ENCODE measurements around the gene DLG1. TPM values are rescaled to one million over a fixed set of nuclear protein-coding genes. Genes with fewer than 3 reads are reported as not detected.
A peak's percentile ranks its signal among the peaks of the same experiment; 100 is the strongest.

Gene DLG1
- total and polyA plus RNA-seq, 5 donors, result 14.6 to 55.0 (median 53.0) TPM

GRCh38 chr3:197173620-197174019, 124.8 kb downstream of the DLG1 start:
- Histone ChIP-seq H3K4me1 (ENCODE audit: control insufficient read depth, insufficient read depth, low read length) (peaks cover 1% of the 10 kb centered on the region), H3K9me3 (ENCODE audit: control insufficient read depth, low read length) (no peaks in the 10 kb centered on the region), H3K27ac (ENCODE audit: low read length) (no peak overlapping the region), H3K4me3 (ENCODE audit: low read length) (no peak overlapping the region), H3K27me3 (ENCODE audit: control insufficient read depth, insufficient read depth) (no peaks in the 10 kb centered on the region)
- 97% methylated on average over 4 of the region's 4 CpGs for WGBS
- no peak for ATAC-seq
- no peak for DNase-seq
- intact Hi-C loops (cut with DNase I), result no loop called here

- no peaks in the 10 kb centered on the region for H3K9me3 ChIP-seq (ENCODE audit: control insufficient read depth, low read length)
- ATAC-seq (no peak), DNase-seq (no peak)
- intact Hi-C loops (cut with DNase I), result no loop called here
- H3K27ac ChIP-seq (ENCODE audit: low read length), result no peak overlapping the region
- H3K4me3 ChIP-seq (ENCODE audit: low read length), result no peak overlapping the region
- 62% methylated on average over 1 of the region's 1 CpG for WGBS
- H3K4me1 ChIP-seq (ENCODE audit: control insufficient read depth, insufficient read depth, low read length), result peaks cover 1% of the 10 kb centered on the region
- no peaks in the 10 kb centered on the region for H3K27me3 ChIP-seq (ENCODE audit: control insufficient read depth, insufficient read depth)
These were observed 126.8 kb downstream of the DLG1 start for GRCh38 chr3:197171481-197172067.

GRCh38 chr3:197169028-197169427, 129.4 kb downstream of the DLG1 start:
- no peak for ATAC-seq
- no peak for DNase-seq
- Histone ChIP-seq H3K9me3 (ENCODE audit: control insufficient read depth, low read length) (no peaks in the 10 kb centered on the region), H3K4me1 (ENCODE audit: control insufficient read depth, insufficient read depth, low read length) (peaks cover 1% of the 10 kb centered on the region), H3K4me3 (ENCODE audit: low read length) (no peak overlapping the region), H3K27me3 (ENCODE audit: control insufficient read depth, insufficient read depth) (no peaks in the 10 kb centered on the region), H3K27ac (ENCODE audit: low read length) (no peak overlapping the region)
- WGBS, result 96% methylated on average over 1 of the region's 1 CpG
- intact Hi-C loops (cut with DNase I), result no loop called here

GRCh38 chr3:197168606-197169005, 129.8 kb downstream of the DLG1 start:
- Histone ChIP-seq H3K4me1 (ENCODE audit: control insufficient read depth, insufficient read depth, low read length) (no peaks in the 10 kb centered on the region), H3K27me3 (ENCODE audit: control insufficient read depth, insufficient read depth) (no peaks in the 10 kb centered on the region), H3K27ac (ENCODE audit: low read length) (no peak overlapping the region), H3K4me3 (ENCODE audit: low read length) (no peak overlapping the region), H3K9me3 (ENCODE audit: control insufficient read depth, low read length) (no peaks in the 10 kb centered on the region)
- WGBS, result 57% methylated on average over 2 of the region's 2 CpGs
- ATAC-seq (no peak), DNase-seq (no peak)
- intact Hi-C loops (cut with DNase I), result no loop called here

- H3K27ac ChIP-seq (ENCODE audit: low read length), result no peak overlapping the region
- DNase-seq (no peak), ATAC-seq (no peak)
- H3K4me3 ChIP-seq (ENCODE audit: low read length), result no peak overlapping the region
- no peaks in the 10 kb centered on the region for H3K4me1 ChIP-seq (ENCODE audit: control insufficient read depth, insufficient read depth, low read length)
- intact Hi-C loops (cut with DNase I), result no loop called here
- 79% methylated on average over 4 of the region's 4 CpGs for WGBS
- H3K9me3 ChIP-seq (ENCODE audit: control insufficient read depth, low read length), result no peaks in the 10 kb centered on the region
- no peaks in the 10 kb centered on the region for H3K27me3 ChIP-seq (ENCODE audit: control insufficient read depth, insufficient read depth)
These were observed 130.3 kb downstream of the DLG1 start for GRCh38 chr3:197168063-197168462.

- DNase-seq (no peak), ATAC-seq (no peak)
- no peak overlapping the region for H3K27ac ChIP-seq (ENCODE audit: low read length)
- no peaks in the 10 kb centered on the region for H3K9me3 ChIP-seq (ENCODE audit: control insufficient read depth, low read length)
- intact Hi-C loops (cut with DNase I), result no loop called here
- H3K27me3 ChIP-seq (ENCODE audit: control insufficient read depth, insufficient read depth), result no peaks in the 10 kb centered on the region
- 88% methylated on average over 2 of the region's 2 CpGs for WGBS
- H3K4me3 ChIP-seq (ENCODE audit: low read length), result no peak overlapping the region
- no peaks in the 10 kb centered on the region for H3K4me1 ChIP-seq (ENCODE audit: control insufficient read depth, insufficient read depth, low read length)
These were observed 130.9 kb downstream of the DLG1 start for GRCh38 chr3:197167549-197167948.

GRCh38 chr3:197165890-197166289, 132.5 kb downstream of the DLG1 start:
- intact Hi-C loops (cut with DNase I), result no loop called here
- H3K4me1 ChIP-seq (ENCODE audit: control insufficient read depth, insufficient read depth, low read length), result no peaks in the 10 kb centered on the region
- H3K9me3 ChIP-seq (ENCODE audit: control insufficient read depth, low read length), result no peaks in the 10 kb centered on the region
- 96% methylated on average over 6 of the region's 6 CpGs for WGBS
- ATAC-seq (no peak), DNase-seq (no peak)
- H3K27ac ChIP-seq (ENCODE audit: low read length), result no peak overlapping the region
- no peaks in the 10 kb centered on the region for H3K27me3 ChIP-seq (ENCODE audit: control insufficient read depth, insufficient read depth)
- no peak overlapping the region for H3K4me3 ChIP-seq (ENCODE audit: low read length)

GRCh38 chr3:197155046-197155445, 143.4 kb downstream of the DLG1 start:
- intact Hi-C loops (cut with DNase I), result no loop called here
- WGBS, result 96% methylated on average over 1 of the region's 1 CpG
- Histone ChIP-seq H3K27ac (ENCODE audit: low read length) (no peak overlapping the region), H3K4me3 (ENCODE audit: low read length) (no peak overlapping the region), H3K9me3 (ENCODE audit: control insufficient read depth, low read length) (no peaks in the 10 kb centered on the region), H3K27me3 (ENCODE audit: control insufficient read depth, insufficient read depth) (no peaks in the 10 kb centered on the region), H3K4me1 (ENCODE audit: control insufficient read depth, insufficient read depth, low read length) (no peaks in the 10 kb centered on the region)
- DNase-seq (no peak), ATAC-seq (no peak)

GRCh38 chr3:197151580-197151979, 146.8 kb downstream of the DLG1 start:
- ATAC-seq (peak; percentile 73 to 78), DNase-seq (peak in 1 of 3 donors; percentile 49)
- Histone ChIP-seq H3K27ac (ENCODE audit: low read length) (no peak overlapping the region), H3K27me3 (ENCODE audit: control insufficient read depth, insufficient read depth) (no peaks in the 10 kb centered on the region), H3K9me3 (ENCODE audit: control insufficient read depth, low read length) (no peaks in the 10 kb centered on the region), H3K4me3 (ENCODE audit: low read length) (no peak overlapping the region), H3K4me1 (ENCODE audit: control insufficient read depth, insufficient read depth, low read length) (no peaks in the 10 kb centered on the region)
- intact Hi-C loops (cut with DNase I), result no loop called here
- 90% methylated on average over 1 of the region's 1 CpG for WGBS

- H3K27me3 ChIP-seq (ENCODE audit: control insufficient read depth, insufficient read depth), result no peaks in the 10 kb centered on the region
- DNase-seq, result no peak
- ATAC-seq, result no peak
- no peaks in the 10 kb centered on the region for H3K9me3 ChIP-seq (ENCODE audit: control insufficient read depth, low read length)
- H3K4me1 ChIP-seq (ENCODE audit: control insufficient read depth, insufficient read depth, low read length), result no peaks in the 10 kb centered on the region
- no peak overlapping the region for H3K27ac ChIP-seq (ENCODE audit: low read length)
- H3K4me3 ChIP-seq (ENCODE audit: low read length), result no peak overlapping the region
- intact Hi-C loops (cut with DNase I), result no loop called here
- 62% methylated on average over 3 of the region's 3 CpGs for WGBS
These were observed 148.9 kb downstream of the DLG1 start for GRCh38 chr3:197149528-197149927.

- intact Hi-C loops (cut with DNase I), result no loop called here
- no peak for ATAC-seq
- Histone ChIP-seq H3K4me1 (ENCODE audit: control insufficient read depth, insufficient read depth, low read length) (no peaks in the 10 kb centered on the region), H3K9me3 (ENCODE audit: control insufficient read depth, low read length) (no peaks in the 10 kb centered on the region), H3K4me3 (ENCODE audit: low read length) (no peak overlapping the region), H3K27me3 (ENCODE audit: control insufficient read depth, insufficient read depth) (no peaks in the 10 kb centered on the region), H3K27ac (ENCODE audit: low read length) (no peak overlapping the region)
- no peak for DNase-seq
- WGBS, result 70% methylated on average over 1 of the region's 1 CpG
These were observed 154.2 kb downstream of the DLG1 start for GRCh38 chr3:197144188-197144587.

GRCh38 chr3:197139586-197139985, 158.8 kb downstream of the DLG1 start:
- 72% methylated on average over 1 of the region's 1 CpG for WGBS
- no peak overlapping the region for H3K27ac ChIP-seq (ENCODE audit: low read length)
- no peak for ATAC-seq
- no peak for DNase-seq
- intact Hi-C loops (cut with DNase I), result no loop called here
- no peak overlapping the region for H3K4me3 ChIP-seq (ENCODE audit: low read length)
- no peaks in the 10 kb centered on the region for H3K27me3 ChIP-seq (ENCODE audit: control insufficient read depth, insufficient read depth)
- H3K9me3 ChIP-seq (ENCODE audit: control insufficient read depth, low read length), result no peaks in the 10 kb centered on the region
- no peaks in the 10 kb centered on the region for H3K4me1 ChIP-seq (ENCODE audit: control insufficient read depth, insufficient read depth, low read length)
